ENCODE measurements around the gene KLHL6. TPM values are rescaled to one million over a fixed set of nuclear protein-coding genes. Genes with fewer than 3 reads are reported as not detected.

Gene KLHL6
- total and polyA plus RNA-seq, 2 of the 8 experiments (the other 6 are each of a cell fraction or from before 2014, with no cell fraction given): 0.05 TPM; not detected in 1

GRCh38 chr3:183494341-183494740 is 61.2 kb downstream of the KLHL6 start (continued):
- no peak for TF ChIP-seq CBX8 (IDR thresholded peaks at IDR 0.05; ENCODE audit: borderline replicate concordance, low read depth, low read length)
